NCI-H460 (cell line): ENCODE data around the gene THOC2. TPM values are rescaled to one million over a fixed set of nuclear protein-coding genes. Genes with fewer than 3 reads are reported as not detected.
"Not testable (repeated sequence)": the region's sequence is repeated elsewhere in the genome, so short reads cannot be mapped to it uniquely, and the experiment has no call there.

Source experiments
- DNase-seq: peaks from one replicate; pipeline ENCODE4 v3.0.0-alpha.2; 2016; ENCODE audit warnings: low read depth; ENCODE audit errors: extremely low read depth
- small RNA-seq, 2 experiments: library from RNA; depleted of rRNA; stranded (forward); fragments of <200 nt; gene quantifications; one replicate each; pipeline ENCODE3, GENCODE V24; 2014
- total RNA-seq: library from RNA; depleted of rRNA; stranded (reverse); fragments of >200 nt; shearing (Covaris generic); gene quantifications from 2 replicates; pipeline ENCODE4 v1.2.3, GENCODE V29; 2014; rRNA removed

Gene THOC2
- total RNA-seq, 1 experiment from 2014 or later: 108 TPM

- no peak for DNase-seq
Measured at GRCh38 chrX:123590842-123591486, 141.9 kb downstream of the THOC2 start.

GRCh38 chrX:123588723-123589122 lies 144.1 kb downstream of the THOC2 start:
- no peak for DNase-seq

GRCh38 chrX:123581586-123581985 lies 151.3 kb downstream of the THOC2 start:
- DNase-seq: no peak

GRCh38 chrX:123580792-123581191 lies 152.1 kb downstream of the THOC2 start:
- DNase-seq: no peak

- DNase-seq: not testable (repeated sequence)
Measured at GRCh38 chrX:123574027-123574426, 158.8 kb downstream of the THOC2 start.

GRCh38 chrX:123570011-123570590 lies 162.8 kb downstream of the THOC2 start:
- DNase-seq: no peak

GRCh38 chrX:123563167-123563566 lies 169.7 kb downstream of the THOC2 start:
- DNase-seq: no peak

GRCh38 chrX:123562342-123563146 lies 170.3 kb downstream of the THOC2 start:
- DNase-seq: no peak

GRCh38 chrX:123561439-123562215 lies 171.2 kb downstream of the THOC2 start:
- DNase-seq: no peak

GRCh38 chrX:123550829-123551228 lies 182.0 kb downstream of the THOC2 start:
- no peak for DNase-seq

Small RNAs within 50 kb of the gene (small RNA-seq; reads per million reads assigned to genes)
- gene AL030996.1: 0 reads per million in 2 experiments
- gene RNU7-69P: 0 to 0.06 reads per million in 2 experiments

Other genes with a start within 250 kb of the THOC2 start
- 40.9 and 52.6 TPM in 2 replicates for gene XIAP, start 127.0 kb upstream of the THOC2 start, total RNA-seq
- 124 and 136 TPM in 2 replicates for gene STAG2, start 228.7 kb upstream of the THOC2 start, total RNA-seq